ENCODE data around the gene RTN4RL2. TPM values are rescaled to one million over a fixed set of nuclear protein-coding genes. Genes with fewer than 3 reads are reported as not detected.
A peak's percentile ranks its signal among the peaks of the same experiment; 100 is the strongest.

Gene RTN4RL2
- total and polyA plus RNA-seq, 9 of the 15 experiments (the other 6 are each of a cell fraction or from before 2014, with no cell fraction given), result 0.06 to 1.9 (median 0.34) TPM; not detected in 4

DNA sequence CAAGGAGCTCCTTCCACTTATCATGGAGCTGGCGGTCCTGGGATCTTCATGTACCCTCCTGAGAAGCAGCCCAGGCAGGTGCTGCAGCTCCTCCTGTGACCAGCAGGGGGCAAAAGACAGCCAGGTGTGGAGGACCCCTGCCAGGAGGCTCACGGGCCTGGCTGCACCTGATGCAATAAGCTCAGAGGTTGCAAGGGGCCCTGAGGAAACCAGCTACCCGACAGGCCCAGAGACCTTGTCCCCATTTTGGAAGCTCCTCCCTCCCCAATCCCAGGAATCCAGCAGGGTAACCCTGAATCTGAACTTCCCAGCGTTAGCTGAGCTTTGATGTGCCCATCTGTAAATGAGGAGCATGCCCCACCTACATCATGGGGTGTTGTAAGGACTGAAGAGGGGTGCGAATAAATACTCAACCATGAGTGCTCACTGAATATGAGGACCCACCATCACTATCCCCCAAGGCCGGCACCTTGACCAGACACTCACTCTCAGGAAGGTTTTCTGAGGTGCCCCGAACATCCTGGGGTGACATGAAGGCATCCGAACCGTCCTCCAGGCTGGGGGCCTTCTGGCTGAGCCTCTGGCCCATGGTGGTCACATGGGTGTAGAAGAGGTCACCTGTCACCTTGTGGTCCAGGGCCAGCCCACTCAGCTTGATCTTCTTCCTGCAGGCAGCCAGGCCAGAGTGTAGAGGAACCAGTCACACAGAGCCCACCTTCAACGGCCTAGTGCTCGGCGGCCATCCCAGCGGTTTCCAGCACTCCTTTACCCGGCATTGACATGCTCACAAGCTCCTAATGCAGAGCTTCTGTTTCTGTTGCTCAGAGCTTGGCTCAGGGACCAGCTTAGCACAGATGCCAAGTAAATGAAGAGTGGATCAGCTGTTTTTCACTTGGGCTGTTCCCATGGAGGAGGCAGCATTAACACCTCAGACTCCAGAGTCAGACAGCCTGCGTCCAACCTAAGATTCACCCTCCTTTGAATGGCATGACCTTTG lies 33.5 kb downstream of the RTN4RL2 start (continued):
- TF ChIP-seq, protein P1, sequence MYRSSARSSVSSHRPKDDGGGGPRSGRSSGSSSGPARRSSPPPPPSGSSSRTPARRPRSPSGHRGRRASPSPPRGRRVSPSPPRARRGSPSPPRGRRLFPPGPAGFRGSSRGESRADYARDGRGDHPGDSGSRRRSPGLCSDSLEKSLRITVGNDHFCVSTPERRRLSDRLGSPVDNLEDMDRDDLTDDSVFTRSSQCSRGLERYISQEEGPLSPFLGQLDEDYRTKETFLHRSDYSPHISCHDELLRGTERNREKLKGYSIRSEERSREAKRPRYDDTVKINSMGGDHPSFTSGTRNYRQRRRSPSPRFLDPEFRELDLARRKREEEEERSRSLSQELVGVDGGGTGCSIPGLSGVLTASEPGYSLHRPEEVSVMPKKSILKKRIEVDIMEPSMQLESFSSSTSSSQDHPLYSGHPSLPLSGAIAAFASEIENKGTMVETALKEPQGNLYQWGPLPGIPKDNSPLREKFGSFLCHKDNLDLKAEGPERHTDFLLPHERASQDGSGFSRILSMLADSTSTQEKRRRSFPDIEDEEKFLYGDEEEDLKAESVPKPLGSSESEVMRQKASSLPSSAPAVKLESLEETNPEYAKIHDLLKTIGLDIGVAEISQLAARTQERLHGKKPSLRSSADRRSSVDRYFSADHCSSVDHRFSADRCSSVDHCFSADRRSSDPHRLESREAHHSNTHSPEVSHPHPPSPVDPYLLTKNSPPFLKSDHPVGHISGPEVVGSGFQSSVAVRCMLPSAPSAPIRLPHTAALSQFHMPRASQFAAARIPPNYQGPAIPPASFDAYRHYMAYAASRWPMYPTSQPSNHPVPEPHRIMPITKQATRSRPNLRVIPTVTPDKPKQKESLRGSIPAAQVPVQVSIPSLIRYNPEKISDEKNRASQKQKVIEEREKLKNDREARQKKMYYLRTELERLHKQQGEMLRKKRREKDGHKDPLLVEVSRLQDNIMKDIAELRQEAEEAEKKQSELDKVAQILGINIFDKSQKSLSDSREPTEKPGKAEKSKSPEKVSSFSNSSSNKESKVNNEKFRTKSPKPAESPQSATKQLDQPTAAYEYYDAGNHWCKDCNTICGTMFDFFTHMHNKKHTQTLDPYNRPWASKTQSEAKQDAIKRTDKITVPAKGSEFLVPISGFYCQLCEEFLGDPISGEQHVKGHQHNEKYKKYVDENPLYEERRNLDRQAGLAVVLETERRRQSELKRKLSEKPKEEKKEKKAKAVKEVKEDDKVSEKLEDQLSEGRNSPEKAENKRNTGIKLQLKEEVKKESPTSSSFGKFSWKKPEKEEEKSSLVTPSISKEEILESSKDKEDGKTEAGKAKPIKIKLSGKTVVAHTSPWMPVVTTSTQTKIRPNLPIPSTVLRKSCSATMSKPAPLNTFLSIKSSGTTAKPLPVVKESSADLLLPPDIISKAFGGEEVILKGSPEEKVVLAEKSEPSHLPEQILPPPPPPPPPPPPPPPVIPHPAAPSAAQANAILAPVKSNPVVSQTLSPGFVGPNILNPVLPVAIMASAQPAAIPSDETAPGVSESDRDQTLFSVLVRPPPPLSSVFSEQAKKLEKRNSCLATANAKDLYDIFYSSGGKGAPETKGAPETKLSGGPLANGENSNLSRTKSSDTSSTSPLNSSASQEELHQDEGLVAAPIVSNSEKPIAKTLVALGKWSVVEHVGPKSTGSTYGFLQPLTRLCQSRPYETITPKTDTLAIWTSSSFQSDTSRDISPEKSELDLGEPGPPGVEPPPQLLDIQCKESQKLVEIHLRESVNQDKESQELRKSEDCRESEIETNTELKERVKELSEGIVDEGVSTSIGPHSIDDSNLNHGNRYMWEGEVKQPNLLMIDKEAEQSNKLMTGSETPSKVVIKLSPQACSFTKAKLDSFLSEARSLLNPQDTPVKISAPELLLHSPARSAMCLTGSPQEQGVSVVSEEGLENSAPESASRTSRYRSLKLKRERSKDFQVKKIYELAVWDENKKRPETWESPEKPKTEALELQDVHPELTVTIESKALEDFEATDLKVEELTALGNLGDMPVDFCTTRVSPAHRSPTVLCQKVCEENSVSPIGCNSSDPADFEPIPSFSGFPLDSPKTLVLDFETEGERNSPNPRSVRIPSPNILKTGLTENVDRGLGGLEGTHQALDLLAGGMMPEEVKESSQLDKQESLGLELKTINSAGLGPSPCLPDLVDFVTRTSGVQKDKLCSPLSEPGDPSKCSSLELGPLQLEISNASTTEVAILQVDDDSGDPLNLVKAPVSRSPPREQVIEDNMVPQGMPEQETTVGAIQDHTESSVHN (IDR thresholded peaks at IDR 0.05; ENCODE audit: borderline replicate concordance in 1 of 2, low read depth in 1 of 2), result no peak
- peak; percentile 96 for TF ChIP-seq DMBX1 (CRISPR knock-in tag; IDR thresholded peaks at IDR 0.05; ENCODE audit: borderline replicate concordance)
- no peak for TF ChIP-seq ZNF445 (CRISPR knock-in tag; IDR thresholded peaks at IDR 0.05; ENCODE audit: low read depth)
- no peak for TF ChIP-seq MCM5 (IDR thresholded peaks at IDR 0.05; ENCODE audit: low read depth)
- TF ChIP-seq, protein P2, sequence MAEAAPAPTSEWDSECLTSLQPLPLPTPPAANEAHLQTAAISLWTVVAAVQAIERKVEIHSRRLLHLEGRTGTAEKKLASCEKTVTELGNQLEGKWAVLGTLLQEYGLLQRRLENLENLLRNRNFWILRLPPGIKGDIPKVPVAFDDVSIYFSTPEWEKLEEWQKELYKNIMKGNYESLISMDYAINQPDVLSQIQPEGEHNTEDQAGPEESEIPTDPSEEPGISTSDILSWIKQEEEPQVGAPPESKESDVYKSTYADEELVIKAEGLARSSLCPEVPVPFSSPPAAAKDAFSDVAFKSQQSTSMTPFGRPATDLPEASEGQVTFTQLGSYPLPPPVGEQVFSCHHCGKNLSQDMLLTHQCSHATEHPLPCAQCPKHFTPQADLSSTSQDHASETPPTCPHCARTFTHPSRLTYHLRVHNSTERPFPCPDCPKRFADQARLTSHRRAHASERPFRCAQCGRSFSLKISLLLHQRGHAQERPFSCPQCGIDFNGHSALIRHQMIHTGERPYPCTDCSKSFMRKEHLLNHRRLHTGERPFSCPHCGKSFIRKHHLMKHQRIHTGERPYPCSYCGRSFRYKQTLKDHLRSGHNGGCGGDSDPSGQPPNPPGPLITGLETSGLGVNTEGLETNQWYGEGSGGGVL (CRISPR knock-in tag; IDR thresholded peaks at IDR 0.05), result 0 out of 2 replicates have a peak, but pooled peaks have one; percentile 5
- TF ChIP-seq, protein P3, sequence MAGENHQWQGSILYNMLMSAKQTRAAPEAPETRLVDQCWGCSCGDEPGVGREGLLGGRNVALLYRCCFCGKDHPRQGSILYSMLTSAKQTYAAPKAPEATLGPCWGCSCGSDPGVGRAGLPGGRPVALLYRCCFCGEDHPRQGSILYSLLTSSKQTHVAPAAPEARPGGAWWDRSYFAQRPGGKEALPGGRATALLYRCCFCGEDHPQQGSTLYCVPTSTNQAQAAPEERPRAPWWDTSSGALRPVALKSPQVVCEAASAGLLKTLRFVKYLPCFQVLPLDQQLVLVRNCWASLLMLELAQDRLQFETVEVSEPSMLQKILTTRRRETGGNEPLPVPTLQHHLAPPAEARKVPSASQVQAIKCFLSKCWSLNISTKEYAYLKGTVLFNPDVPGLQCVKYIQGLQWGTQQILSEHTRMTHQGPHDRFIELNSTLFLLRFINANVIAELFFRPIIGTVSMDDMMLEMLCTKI (IDR thresholded peaks at IDR 0.05; ENCODE audit: partially characterized antibody), result no peak
- 0 out of 4 replicates have a peak, but pooled peaks of 1 of the 2 experiments have one; percentile 56 for TF ChIP-seq NONO (IDR thresholded peaks at IDR 0.05; ENCODE audit: low read depth in 2 of 2, low read length in 1 of 2)
- TF ChIP-seq ZNF316 (IDR thresholded peaks at IDR 0.05), result no peak
